ENCODE data around the gene USP37. TPM values are rescaled to one million over a fixed set of nuclear protein-coding genes. Genes with fewer than 3 reads are reported as not detected.

The USP37 gene
- polyA plus RNA-seq, 3 donors, result 2.7 to 4.9 (median 2.7) TPM

DNA sequence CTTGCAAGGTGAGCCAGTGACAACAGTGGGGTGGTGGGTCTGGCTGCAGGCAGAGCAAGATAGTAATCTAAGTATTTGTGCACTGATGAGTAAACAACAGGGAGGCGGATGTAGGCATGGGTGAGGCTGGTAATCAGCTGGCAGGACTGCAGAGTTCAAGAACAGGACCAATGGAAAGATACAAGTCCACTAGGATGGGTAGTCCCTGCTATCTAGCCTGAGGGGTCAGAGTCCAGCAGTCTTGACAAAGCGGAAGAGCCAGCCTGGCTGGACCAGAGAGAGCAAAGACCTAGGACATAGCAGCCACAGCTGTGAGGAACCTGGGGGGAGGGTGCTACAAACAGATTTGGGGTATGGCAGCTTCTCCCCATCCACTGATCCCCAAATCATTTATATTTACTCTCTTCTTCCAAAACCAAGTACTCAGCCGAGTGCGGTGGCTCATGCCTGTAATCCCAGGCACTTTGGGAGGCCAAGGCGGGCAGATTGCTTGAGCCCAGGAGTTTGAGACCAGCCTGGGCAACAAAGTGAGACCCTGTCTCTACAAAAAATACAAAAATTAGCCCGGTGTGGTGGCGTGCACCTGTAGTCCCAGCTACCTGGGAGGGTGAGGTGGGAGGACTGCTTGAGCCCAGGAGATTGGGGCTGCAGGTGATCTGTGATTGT, 123.3 kb downstream of the USP37 start:
- Mint-ChIP-seq H3K27ac (peak overlapping the region in 3 of 7 donors; percentile 11 to 73 (median 67)), H3K4me3 (no peak overlapping the region)

DNA sequence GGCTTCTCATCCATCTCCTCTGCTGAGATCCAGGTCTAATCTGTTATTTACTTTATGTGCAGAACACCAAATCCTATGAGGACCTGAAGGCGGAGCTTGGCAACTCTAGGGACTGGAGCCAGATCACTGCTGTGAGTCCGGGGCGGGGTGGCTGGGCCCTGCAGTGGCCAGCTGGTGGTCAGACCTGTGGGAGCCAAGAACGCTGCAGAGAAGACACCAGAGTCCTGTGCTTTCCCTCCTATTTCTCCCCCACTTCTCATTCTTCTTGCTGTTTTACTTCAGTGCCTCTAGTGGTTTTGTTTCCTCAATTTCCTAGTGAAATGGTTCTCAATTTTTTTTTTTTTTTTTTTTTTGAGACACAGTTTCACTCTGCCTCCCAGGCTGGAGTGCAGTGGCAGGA, 129.6 kb downstream of the USP37 start:
- DNase-seq, result peak in 1 of 3 donors; percentile 7
- no peaks in the 10 kb centered on the region for H3K27me3 ChIP-seq (ENCODE audit: control insufficient read depth in 2 of 2, insufficient read depth in 2 of 2, low read length in 2 of 2)
- H3K27ac ChIP-seq (ENCODE audit: low read depth in 1 of 2, low read length in 2 of 2), result no peak overlapping the region
- TF ChIP-seq, protein P1, sequence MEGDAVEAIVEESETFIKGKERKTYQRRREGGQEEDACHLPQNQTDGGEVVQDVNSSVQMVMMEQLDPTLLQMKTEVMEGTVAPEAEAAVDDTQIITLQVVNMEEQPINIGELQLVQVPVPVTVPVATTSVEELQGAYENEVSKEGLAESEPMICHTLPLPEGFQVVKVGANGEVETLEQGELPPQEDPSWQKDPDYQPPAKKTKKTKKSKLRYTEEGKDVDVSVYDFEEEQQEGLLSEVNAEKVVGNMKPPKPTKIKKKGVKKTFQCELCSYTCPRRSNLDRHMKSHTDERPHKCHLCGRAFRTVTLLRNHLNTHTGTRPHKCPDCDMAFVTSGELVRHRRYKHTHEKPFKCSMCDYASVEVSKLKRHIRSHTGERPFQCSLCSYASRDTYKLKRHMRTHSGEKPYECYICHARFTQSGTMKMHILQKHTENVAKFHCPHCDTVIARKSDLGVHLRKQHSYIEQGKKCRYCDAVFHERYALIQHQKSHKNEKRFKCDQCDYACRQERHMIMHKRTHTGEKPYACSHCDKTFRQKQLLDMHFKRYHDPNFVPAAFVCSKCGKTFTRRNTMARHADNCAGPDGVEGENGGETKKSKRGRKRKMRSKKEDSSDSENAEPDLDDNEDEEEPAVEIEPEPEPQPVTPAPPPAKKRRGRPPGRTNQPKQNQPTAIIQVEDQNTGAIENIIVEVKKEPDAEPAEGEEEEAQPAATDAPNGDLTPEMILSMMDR (IDR thresholded peaks at IDR 0.05), result no peak
- no peaks in the 10 kb centered on the region for H3K79me2 ChIP-seq (ENCODE audit: insufficient read depth, low read length)
- Mint-ChIP-seq H3K36me3 (no peaks in the 10 kb centered on the region), H3K4me3 (no peak overlapping the region), H3K27me3 (ENCODE audit: low read depth in 3 of 3) (peaks cover 0 to 1% (median 0%) of the 10 kb centered on the region in 3 donors), H3K9me3 (no peaks in the 10 kb centered on the region), H3K4me1 (peaks cover 15% of the 10 kb centered on the region), H3K27ac (peak overlapping the region in 2 of 7 donors; percentile 30 to 38)
- H3K4me2 ChIP-seq (replicated peaks; ENCODE audit: extremely low read depth, low read length, poor library complexity, severe bottlenecking), result no peak overlapping the region
- WGBS (ENCODE audit: insufficient coverage), result 67% methylated on average over 3 of the region's 4 CpGs
- no peaks in the 10 kb centered on the region for H4K20me1 ChIP-seq (ENCODE audit: insufficient read depth, low read length)
- no peaks in the 10 kb centered on the region for H3K36me3 ChIP-seq (replicated peaks in 1 of 2; ENCODE audit: control insufficient read depth in 1 of 2, insufficient read depth in 2 of 2, low read length in 2 of 2)
- no peak overlapping the region for H3K4me3 ChIP-seq (replicated peaks in 1 of 3; ENCODE audit: low read depth in 2 of 3, low read length in 3 of 3)
- H2AFZ ChIP-seq (ENCODE audit: insufficient read depth, low read depth, low read length, poor library complexity, severe bottlenecking), result no peak overlapping the region
- peak overlapping the region; percentile 18 for H3K9ac ChIP-seq (ENCODE audit: insufficient read depth, low read length, poor library complexity, severe bottlenecking)
- intact Hi-C loops (cut with micrococcal nuclease), result no loop called here
- H3K9me3 ChIP-seq (replicated peaks in 1 of 2; ENCODE audit: control insufficient read depth in 1 of 2, insufficient read depth in 1 of 2, low read length in 2 of 2), result no peaks in the 10 kb centered on the region
- H3K4me1 ChIP-seq (ENCODE audit: control insufficient read depth in 1 of 2, insufficient read depth in 2 of 2, low read length in 2 of 2), result peaks cover 6 to 11% of the 10 kb centered on the region in 2 donors

More for the DNA sequence above, 123.3 kb downstream of the USP37 start:
- intact Hi-C loops (cut with micrococcal nuclease), result no loop called here
- Histone ChIP-seq H3K27ac (ENCODE audit: low read depth in 1 of 2, low read length in 2 of 2) (no peak overlapping the region), H4K20me1 (ENCODE audit: insufficient read depth, low read length) (no peaks in the 10 kb centered on the region), H3K9me3 (replicated peaks in 1 of 2; ENCODE audit: control insufficient read depth in 1 of 2, insufficient read depth in 1 of 2, low read length in 2 of 2) (no peaks in the 10 kb centered on the region), H3K9ac (ENCODE audit: insufficient read depth, low read length, poor library complexity, severe bottlenecking) (no peak overlapping the region), H2AFZ (ENCODE audit: insufficient read depth, low read depth, low read length, poor library complexity, severe bottlenecking) (no peak overlapping the region), H3K27me3 (ENCODE audit: control insufficient read depth in 2 of 2, insufficient read depth in 2 of 2, low read length in 2 of 2) (no peaks in the 10 kb centered on the region), H3K4me1 (ENCODE audit: control insufficient read depth in 1 of 2, insufficient read depth in 2 of 2, low read length in 2 of 2) (no peaks in the 10 kb centered on the region), H3K79me2 (ENCODE audit: insufficient read depth, low read length) (no peaks in the 10 kb centered on the region), H3K36me3 (replicated peaks in 1 of 2; ENCODE audit: control insufficient read depth in 1 of 2, insufficient read depth in 2 of 2, low read length in 2 of 2) (peaks cover 10 to 16% of the 10 kb centered on the region in 2 donors), H3K4me3 (replicated peaks in 1 of 3; ENCODE audit: low read depth in 2 of 3, low read length in 3 of 3) (no peak overlapping the region), H3K4me2 (replicated peaks; ENCODE audit: extremely low read depth, low read length, poor library complexity, severe bottlenecking) (no peak overlapping the region)
- H3K27me3 Mint-ChIP-seq (ENCODE audit: low read depth in 3 of 3), result peaks cover 0 to 2% (median 0%) of the 10 kb centered on the region in 3 donors
- 100% methylated on average over 1 of the region's 7 CpGs for WGBS (ENCODE audit: insufficient coverage)
- no peak for DNase-seq
- TF ChIP-seq, protein P1 (IDR thresholded peaks at IDR 0.05), result no peak
- H3K9me3 Mint-ChIP-seq, result no peaks in the 10 kb centered on the region
- H3K4me1 Mint-ChIP-seq, result no peaks in the 10 kb centered on the region
- peaks cover 21 to 25% of the 10 kb centered on the region in 2 donors for H3K36me3 Mint-ChIP-seq
